Epithelial cell of esophagus (primary cell): ENCODE data around the gene NRG3.
A peak's percentile ranks its signal among the peaks of the same experiment; 100 is the strongest.

Experiments
- DNase-seq: peaks from one replicate; pipeline ENCODE4 v3.0.0; 2010; ENCODE audit warnings: low read depth
- H3K4me3 ChIP-seq: 2 replicates; pipeline ENCODE4 v1.5.1; 2011; ENCODE audit warnings: mild to moderate bottlenecking, low read length, control low read depth
- TF ChIP-seq, protein P1 (sequence below): IDR thresholded peaks from 2 replicates; pipeline ENCODE4 v1.5.1; 2011; ENCODE audit warnings: low read depth, mild to moderate bottlenecking, low read length, control low read depth, inconsistent platforms; ENCODE audit not compliant: insufficient read depth; ENCODE audit errors: missing control alignments

Gene NRG3

DNA sequence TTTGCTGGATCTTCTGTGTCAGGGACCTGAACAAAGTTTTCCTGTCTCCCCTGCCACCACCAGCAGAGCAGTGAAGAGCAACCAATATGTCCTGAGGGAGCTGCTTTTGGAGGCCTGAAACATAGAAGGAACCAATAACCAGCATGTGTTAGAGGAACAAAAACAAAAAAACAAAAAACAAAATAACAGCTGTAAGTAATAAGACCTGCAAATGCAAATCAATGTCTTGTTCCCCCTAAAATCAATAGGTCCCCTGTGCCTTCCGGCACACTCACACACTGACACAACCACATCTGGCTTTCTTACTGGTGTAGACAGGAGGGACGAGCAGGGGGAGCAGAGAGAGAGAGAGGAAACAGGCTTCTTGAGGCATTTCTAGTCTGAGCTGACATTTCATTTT, 94.1 kb downstream of the NRG3 start:
- H3K4me3 ChIP-seq: no peak overlapping the region
- TF ChIP-seq, protein P1, sequence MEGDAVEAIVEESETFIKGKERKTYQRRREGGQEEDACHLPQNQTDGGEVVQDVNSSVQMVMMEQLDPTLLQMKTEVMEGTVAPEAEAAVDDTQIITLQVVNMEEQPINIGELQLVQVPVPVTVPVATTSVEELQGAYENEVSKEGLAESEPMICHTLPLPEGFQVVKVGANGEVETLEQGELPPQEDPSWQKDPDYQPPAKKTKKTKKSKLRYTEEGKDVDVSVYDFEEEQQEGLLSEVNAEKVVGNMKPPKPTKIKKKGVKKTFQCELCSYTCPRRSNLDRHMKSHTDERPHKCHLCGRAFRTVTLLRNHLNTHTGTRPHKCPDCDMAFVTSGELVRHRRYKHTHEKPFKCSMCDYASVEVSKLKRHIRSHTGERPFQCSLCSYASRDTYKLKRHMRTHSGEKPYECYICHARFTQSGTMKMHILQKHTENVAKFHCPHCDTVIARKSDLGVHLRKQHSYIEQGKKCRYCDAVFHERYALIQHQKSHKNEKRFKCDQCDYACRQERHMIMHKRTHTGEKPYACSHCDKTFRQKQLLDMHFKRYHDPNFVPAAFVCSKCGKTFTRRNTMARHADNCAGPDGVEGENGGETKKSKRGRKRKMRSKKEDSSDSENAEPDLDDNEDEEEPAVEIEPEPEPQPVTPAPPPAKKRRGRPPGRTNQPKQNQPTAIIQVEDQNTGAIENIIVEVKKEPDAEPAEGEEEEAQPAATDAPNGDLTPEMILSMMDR: no peak
- no peak for DNase-seq

DNA sequence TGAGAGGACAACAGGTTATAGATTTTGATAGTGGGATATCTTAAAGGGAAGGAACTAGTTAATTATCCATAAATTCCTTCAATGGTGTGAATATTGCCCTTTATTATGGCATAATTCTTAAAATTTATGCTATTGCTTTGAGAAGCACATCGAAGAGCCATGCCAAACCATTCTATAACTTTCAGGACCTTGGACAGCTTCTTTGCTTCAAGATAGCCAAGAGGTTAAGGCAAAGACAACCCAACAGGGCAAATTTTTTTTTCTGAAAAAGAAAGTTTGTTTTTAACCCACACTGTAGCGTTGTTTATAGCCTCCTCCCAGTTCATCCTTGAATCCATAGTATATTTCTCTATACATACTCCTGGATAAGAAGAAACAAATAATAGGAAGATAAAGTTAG, 103.2 kb downstream of the NRG3 start:
- H3K4me3 ChIP-seq: no peak overlapping the region
- TF ChIP-seq, protein P1: no peak
- peak; percentile 19 for DNase-seq

DNA sequence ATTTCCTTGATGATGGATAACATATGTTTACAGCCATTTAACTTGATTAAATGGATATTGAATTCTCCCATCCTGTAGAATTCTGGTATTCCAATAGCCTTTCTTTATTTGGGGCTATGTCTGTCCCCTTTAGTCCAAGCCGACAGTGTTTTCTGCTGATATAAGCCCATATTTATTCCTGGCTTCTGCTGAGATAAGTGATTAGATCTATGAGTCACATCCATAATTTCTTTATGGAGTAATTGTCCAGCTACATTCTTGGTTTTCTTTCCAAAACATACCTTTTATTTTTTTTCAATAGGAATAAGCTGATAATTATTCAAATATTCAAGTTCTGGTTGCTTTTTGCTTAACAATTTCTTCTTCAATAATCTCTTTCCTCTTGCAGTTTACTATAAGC, 106.7 kb downstream of the NRG3 start:
- TF ChIP-seq, protein P1: no peak
- H3K4me3 ChIP-seq: no peak overlapping the region
- DNase-seq: no peak

DNA sequence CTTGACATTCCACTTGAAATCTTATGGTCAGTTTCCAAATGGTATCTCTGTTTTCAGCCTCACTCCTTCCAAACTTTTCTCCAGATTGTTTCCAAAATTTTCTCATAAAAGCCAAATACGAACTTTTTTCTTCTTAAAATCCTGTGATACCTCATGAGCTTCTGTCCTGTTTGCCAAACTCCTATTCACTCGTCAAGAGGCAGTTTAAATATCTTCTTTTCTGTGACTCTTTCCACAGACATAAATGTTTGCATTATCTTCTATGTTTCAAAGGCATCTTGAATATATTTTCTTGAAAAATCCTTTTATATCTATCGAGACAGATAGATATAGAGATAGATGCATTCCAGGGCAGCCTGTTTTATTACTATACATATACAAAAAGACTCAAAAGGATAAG, 109.4 kb downstream of the NRG3 start:
- no peak overlapping the region for H3K4me3 ChIP-seq
- no peak for DNase-seq
- TF ChIP-seq, protein P1: no peak

DNA sequence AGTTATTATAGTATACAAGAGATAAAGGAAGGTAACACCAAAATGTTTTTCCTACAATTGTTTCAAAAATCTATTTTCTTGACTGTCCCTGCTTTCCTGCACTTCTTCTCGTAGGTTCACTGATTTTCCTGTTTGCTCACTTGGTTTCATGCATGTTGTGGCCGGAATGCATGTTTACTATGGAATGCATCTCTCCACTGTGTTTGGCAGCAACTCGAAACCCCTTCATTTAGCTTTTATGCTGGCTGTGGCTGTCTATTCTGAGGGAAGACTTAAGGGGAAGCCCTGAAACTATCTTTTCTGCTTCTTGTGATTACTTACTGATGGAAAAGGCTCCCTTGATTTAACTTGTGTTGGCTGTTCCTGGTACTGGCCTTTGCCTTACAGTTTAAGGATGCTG, 120.3 kb downstream of the NRG3 start:
- H3K4me3 ChIP-seq: no peak overlapping the region
- TF ChIP-seq, protein P1: no peak

DNA sequence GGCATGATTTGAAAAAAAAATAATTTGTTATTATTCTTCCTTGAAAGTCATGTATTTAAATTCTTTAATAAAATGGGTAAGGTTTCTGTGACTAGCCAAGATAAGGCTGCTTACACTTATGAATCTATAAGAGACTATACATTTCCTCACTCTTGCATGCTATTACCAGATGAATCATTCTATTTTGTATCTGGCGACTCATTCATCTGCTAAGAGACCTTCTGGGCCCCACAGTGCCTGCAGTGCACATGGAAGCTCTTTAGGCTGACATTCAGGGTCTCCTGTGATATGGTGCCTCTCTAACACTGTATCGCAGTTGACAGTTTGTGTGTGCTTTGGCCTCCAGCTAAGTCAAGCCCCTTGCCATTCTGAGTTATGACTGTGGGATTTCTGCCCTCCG, 121.9 kb downstream of the NRG3 start:
- DNase-seq: no peak
- no peak overlapping the region for H3K4me3 ChIP-seq
- TF ChIP-seq, protein P1: no peak

More for the DNA sequence above, 120.3 kb downstream of the NRG3 start:
- DNase-seq: no peak

DNA sequence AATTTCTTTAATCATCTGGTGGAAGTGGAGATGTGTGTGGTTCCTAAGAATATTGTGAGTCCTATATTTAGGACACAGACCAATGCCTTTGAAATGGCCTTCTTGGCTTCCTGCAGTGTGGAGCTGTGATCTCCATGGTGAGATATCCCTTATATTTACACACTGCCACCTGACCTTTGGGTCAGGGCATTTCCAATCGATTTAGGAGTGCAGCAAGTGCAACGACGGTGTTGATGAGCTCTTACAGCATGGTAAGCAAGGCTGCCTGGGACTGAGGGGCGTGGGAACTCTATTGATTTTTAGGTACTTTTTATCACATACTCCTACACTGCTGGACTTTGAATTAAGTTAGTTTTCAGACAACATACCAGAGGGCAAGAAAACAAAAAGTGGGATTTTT, 146.0 kb downstream of the NRG3 start:
- no peak overlapping the region for H3K4me3 ChIP-seq
- DNase-seq: no peak
- TF ChIP-seq, protein P1: no peak
